ENCODE results near the gene PPP2R1B.
"Not testable (repeated sequence)": the region's sequence is repeated elsewhere in the genome, so short reads cannot be mapped to it uniquely, and the experiment has no call there.

Gene PPP2R1B

GRCh38 chr11:111726301-111726713 lies 39.9 kb downstream of the PPP2R1B start:
- DNase-seq (ENCODE audit: low spot score), result no peak

- DNase-seq (ENCODE audit: low spot score), result no peak
Observed at GRCh38 chr11:111725621-111726020, 40.6 kb downstream of the PPP2R1B start.

- no peak for DNase-seq (ENCODE audit: low spot score)
Observed at GRCh38 chr11:111724615-111725129, 41.5 kb downstream of the PPP2R1B start.

DNA sequence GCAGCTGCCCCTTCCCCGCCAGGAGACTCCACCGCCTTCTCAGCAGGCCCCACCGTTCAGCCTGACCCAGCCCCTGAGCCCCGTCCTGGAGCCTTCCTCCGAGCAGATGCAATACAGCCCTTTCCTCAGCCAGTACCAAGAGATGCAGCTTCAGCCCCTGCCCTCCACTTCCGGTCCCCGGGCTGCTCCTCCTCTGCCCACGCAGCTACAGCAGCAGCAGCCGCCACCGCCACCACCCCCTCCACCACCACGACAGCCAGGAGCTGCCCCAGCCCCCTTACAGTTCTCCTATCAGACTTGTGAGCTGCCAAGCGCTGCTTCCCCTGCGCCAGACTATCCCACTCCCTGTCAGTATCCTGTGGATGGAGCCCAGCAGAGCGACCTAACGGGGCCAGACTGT lies 42.6 kb downstream of the PPP2R1B start:
- no peak for DNase-seq (ENCODE audit: low spot score)

DNA sequence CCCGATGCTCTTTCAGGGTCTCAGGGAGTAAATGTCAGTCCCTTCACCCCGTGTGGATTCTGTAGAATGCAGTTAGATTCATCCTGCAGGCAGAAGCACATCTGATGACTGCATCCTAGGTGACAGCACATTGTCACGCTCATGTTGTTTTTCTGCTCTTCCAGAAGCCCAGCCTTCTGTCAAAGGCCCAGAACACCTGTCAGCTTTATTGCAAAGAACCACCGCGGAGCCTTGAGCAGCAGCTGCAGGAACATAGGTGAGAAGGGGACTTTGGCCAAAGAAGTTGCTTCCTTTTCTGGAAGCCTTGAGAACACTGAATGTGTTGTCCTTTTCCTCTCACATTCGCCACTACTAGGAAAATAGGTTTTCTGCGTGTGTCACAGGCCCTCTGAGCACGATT lies 43.7 kb downstream of the PPP2R1B start:
- no peak for DNase-seq (ENCODE audit: low spot score)

DNA sequence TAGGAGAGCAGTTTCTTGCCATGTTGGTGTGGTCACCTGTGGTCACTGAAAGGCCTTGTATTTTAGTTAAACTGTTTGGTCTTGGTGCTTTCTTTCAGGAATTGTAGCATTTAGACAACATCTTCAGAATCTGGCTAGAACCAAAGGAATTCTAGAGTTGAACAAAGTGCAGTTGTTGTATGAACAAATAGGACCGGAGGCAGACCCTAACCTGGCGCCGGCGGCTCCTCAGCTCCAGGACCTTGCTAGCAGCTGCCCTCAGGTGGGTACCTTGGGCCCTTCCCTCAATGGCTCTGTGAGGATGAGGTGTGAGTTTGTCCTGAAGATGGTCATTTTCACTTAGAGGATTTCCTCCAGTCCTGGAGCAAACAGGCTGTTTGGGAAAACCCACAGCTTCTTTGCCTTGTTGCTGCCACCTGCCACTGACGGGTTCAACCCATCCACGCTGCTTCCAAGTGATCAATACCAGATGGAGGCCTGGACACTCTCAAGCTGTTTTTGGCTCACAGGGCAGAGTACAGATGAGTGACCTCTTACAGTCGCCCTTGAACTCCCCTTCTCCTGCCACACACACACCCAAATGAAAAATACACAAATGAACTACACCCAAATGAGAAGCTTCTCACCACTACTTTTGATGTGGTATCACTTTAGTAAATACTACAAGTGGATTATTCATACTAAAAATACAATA lies 45.2 kb downstream of the PPP2R1B start:
- no peak for DNase-seq (ENCODE audit: low spot score)

DNA sequence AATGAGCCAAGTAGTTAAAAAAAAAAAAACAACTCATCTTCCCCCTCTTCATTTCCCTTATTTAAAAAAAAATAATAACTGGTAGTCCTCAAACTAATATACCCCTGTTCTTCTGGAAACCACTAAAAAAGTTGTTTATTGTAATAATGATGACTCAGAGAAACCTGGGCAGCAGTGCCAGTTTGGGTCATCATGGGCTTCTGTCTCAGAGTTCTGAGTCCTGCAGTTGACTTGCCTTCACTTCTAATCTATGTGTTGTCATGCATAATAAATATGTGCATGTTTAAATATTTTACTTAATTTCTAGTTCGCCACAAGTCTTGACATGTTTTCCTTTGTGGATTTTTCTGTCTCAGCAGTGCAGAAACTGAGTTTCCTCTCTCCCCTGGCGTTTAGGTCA lies 46.8 kb downstream of the PPP2R1B start:
- DNase-seq (ENCODE audit: low spot score), result no peak

DNA sequence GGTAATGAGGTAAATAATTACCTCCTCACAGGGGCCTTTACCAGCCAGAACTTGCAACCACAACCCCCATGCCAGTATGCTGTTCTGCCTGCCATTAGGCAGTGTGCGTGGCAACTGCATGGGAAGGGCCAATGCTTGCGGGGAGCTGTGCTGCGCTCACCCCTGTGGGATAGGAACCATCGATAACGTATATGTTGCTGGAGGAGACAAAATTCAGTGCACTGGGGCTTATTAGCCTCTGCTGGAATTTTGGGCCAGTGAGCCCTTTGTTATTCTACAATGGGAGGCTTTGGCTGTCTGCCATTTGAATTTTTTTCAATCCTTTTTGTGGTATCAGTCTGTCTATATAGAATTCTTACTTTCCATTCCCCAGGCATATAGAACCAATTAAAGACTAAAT lies 47.3 kb downstream of the PPP2R1B start:
- DNase-seq (ENCODE audit: low spot score), result no peak

DNA sequence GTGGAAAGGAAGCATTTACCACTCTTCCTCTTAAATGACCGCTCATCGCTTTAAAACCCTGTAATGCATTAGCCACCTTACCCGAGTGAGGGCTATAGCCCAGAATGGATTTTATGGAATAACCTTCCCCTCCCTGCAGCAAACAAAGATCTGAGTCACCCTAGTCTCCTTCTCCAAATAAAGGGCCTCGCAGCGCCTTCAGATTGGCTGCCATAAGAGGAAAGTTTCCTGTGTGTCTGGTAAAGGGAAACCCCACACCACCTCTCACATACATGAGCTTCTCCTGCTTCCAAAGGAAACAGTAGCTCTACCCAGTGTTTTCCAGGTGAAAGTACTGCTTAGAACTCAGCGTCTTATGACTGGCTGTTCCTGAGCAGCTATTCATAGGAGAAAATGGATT lies 47.8 kb downstream of the PPP2R1B start:
- no peak for DNase-seq (ENCODE audit: low spot score)

DNA sequence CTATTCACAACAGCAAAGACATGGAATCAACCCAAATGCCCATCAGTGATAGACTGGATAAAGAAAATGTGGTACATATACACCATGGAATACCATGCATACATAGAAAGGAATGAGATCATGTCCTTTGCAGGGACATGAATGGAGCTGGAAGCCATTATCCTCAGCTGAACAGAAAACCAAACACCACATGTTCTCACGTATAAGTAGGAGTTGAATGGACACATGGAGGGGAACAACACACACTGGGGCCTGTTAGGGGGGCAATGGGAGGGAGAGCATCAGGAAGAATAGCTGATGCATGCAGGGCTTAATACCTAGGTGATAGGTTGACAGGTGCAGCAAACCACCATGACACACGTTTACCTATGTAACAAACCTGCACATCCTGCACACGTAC lies 48.5 kb downstream of the PPP2R1B start:
- DNase-seq (ENCODE audit: low spot score), result not testable (repeated sequence)

- no peak for DNase-seq (ENCODE audit: low spot score)
Observed at GRCh38 chr11:111715142-111715816, 50.9 kb downstream of the PPP2R1B start.

- no peak for DNase-seq (ENCODE audit: low spot score)
Observed at GRCh38 chr11:111714522-111714921, 51.7 kb downstream of the PPP2R1B start.

DNA sequence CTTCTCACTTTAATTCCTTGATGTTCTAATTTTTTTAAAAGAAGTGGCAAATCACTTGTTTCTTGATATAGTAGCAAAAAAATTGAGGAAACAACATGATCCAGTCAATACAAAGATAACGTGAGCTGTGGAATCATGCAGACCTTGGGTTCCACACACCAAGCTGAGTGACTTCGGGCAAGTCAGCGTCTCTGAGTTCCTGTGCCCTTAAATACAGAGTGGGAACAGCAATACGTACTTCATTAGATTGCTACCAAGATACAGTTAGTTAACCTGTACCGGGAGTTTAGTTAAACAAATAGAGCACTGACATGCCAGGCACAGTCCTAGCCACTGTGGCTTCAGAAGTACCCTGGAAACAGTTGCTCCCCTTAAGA lies 58.5 kb downstream of the PPP2R1B start:
- no peak for DNase-seq (ENCODE audit: low spot score)

DNA sequence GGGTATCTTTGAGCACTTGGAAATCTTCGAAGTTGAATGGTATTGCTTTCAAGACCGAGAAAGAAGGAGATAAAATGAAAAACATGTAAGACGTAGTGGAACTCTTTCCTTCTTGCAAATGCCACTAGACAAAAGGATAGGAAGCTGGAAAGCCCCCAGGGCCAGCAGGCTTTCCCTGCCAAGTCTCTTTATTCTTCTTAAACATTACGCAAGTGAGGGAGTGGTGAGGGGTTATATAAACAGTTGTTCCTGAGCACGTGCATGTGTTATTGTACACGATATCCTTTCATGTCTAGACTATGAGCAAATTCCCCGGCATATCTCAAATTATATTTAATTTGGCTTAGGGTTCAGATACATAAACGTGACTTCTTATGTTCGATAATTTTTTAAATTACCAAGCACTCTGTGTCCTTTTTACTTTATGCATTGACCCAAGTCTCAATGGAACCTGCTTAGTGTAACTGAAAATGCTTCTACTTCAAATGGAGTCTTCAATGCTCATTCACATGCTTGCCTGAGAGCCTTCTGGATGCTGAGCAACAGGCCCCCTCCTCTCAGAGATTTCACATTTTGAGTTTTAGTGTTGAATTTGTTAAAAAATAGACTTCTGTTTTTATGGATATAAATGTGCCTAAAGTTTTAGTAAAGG lies 59.0 kb downstream of the PPP2R1B start:
- DNase-seq (ENCODE audit: low spot score), result no peak

- DNase-seq (ENCODE audit: low spot score), result no peak
Observed at GRCh38 chr11:111703576-111703975, 62.6 kb downstream of the PPP2R1B start.

DNA sequence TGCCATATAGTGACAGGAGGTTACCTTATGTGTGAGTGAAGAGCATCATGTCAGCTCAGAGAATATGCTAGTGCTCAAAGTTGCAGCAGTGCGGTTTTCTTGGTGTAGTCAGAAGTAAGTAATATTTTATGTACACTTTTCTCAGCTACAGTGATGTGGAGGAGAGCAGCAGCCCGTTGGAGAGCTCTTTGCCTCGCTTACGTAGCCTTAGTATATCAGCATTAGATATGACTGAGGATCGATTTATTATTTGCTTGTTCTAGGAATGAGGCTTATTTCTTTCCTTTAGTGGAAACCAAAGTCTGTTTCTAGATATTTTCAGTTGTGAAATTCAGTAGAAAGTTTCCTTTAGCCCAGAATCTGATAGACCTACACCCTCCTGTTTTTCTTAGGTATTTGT lies 63.6 kb downstream of the PPP2R1B start:
- DNase-seq (ENCODE audit: low spot score), result no peak

DNA sequence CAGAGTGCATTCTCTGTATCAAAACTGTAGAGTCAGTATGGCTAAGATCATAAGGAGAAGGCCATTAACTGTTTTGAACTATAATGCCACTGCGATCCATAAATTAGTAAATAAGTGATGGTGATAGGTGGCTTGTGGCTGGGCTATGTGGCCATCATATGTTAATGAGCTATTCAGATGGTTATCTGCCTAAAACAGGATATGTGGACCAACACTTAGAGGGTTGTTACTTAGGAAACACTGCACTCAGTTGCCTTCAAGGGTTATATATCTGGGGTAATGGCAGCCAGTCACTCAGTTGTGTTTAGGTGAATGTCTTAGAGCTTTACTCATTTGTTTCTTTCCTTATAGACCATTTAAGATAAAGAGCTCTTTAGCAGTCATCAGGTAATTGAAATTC lies 66.0 kb downstream of the PPP2R1B start:
- DNase-seq (ENCODE audit: low spot score), result no peak

DNA sequence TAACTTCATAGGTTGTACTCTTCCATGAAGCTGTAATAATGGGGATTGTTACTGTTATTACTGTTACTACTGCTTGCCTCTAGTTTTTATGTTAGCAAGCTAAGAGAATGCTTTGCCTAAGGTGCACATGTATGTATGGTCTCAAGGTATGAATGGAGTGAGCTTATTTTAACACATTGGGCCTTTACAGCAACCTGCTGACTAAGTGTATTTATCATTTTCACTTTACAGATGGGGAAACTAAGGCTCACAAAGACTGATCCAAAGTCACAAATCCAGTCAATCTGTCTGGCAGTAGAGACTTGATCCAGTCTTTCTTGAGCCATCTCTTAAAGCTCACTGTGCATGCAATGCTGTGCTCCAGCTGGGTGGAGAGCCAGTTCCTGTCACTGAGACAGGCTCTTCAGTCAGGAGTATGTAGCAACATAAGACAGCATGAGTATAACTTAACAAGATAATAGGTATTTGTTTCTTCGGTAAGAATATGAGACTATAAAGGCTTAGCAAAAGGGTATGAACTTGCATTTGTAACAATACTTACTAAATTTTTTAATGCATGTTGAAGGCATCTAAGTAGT lies 66.5 kb downstream of the PPP2R1B start:
- no peak for DNase-seq (ENCODE audit: low spot score)

DNA sequence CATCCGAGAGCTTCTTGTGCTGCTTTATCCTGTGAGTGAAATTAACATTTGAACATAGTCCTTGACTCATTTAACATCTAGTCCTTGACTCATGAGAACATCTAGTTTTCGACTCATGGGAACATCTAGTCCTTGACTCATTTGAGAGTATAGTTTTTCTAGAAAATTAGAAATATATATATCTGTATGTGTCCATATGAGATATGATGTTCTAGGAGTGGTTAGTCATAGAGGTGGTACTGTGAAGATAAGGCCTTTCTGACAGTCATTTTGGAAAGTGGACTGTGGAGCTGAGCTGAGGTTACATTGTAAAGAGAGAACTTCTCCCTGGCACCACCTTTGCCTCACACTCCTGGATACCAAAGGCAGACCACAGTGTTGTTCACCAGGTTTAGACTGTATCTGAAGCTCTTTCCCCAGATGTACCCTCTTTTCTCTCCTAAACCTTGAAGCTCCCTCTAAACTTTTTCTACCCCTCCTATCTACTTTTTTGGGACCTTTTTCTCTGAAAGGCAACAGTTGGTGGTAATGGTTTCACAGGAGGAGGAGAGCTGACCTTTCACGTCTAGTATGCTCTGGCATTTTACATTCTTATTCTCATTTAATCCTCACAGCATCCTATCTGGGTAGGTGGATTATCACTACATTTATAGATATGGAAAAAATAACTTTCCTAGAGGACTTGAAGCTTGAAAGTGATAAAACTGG lies 67.2 kb downstream of the PPP2R1B start:
- DNase-seq (ENCODE audit: low spot score), result no peak

GRCh38 chr11:111697933-111698371 lies 68.2 kb downstream of the PPP2R1B start:
- no peak for DNase-seq (ENCODE audit: low spot score)

DNA sequence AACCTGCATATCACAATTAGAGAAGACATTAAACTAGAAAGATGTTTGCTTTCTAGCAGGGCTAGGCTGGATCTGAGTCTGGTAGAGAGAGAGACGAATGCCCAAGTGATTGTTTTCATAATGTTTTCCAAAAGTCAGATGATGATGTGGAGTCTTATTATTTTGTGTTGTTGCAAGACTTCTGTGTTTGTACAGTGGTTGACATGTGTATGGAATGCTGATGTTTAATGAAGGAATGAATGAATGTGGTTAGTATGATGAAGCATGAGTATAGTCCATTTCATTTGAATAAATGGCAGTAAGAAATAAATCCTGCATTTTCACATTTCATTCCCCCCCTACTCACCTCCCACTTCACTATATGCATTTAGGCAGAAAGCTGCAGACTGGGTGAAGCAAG lies 69.6 kb downstream of the PPP2R1B start:
- no peak for DNase-seq (ENCODE audit: low spot score)

DNA sequence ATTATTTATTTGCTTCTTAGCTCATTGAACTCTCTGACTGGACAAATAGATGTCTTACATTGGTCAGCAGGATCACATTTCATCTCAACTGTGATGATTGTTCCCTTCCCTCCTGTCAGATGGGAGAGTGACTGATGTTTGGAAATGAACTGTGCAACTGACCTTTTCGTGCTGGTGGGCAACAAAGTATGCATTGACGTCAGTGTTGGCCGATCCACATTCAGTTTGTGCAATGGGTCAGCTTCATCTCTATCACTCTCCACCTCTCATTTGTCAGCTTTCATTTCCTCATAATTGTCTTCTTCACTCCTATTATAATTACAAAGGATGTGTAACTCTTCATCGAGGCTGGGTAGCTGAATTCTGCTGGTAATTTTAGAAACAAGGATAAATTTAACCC lies 71.3 kb downstream of the PPP2R1B start:
- DNase-seq (ENCODE audit: low spot score), result peak; percentile 32
